HG03159 (cell line): Measurements from ENCODE around the gene DCDC2C.

Experiments used
- ATAC-seq: cut with Tn5 transposase; IDR thresholded peaks from one replicate; pipeline ENCODE4 v1.9.1; 2021; ENCODE audit warnings: mild to moderate bottlenecking, moderate library complexity; ENCODE audit not compliant: unreplicated experiment

Gene DCDC2C

GRCh38 chr2:3769766-3770165 is 66.4 kb downstream of the DCDC2C start:
- ATAC-seq, result no peak

DNA sequence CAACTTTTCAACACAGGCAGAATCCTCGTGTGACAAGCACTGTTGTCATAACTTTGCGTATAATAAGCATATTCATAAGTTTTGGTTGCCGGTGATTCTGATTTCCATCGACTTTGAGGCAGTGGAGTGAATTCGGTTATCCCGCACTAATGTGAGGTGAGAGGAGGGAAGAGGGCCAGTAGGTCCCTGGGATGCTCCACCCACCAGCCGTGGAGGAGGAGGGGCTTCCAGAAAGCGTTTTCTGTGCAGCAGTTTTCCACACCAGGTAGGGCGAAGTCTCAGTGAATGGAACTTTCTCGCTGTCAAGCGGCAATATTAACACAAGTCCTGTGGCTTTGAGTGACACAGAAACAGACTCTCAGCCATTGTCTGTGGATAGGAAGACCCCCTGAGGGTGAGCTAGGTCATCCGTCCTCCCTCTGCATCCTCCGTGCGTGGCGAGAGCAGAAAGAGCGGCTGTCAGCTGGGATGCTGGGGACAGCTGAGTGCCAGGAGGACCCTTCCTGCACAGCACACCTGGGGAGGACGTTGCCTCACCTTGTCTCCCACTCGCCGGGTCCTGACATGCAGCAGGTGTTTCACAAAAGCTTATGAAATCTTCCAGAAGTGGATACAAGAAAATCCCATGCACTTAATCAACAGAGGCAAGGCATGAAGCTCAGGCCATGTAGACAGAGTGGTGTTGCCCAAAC is 67.5 kb downstream of the DCDC2C start:
- no peak for ATAC-seq

GRCh38 chr2:3771576-3771975 is 68.2 kb downstream of the DCDC2C start:
- no peak for ATAC-seq

DNA sequence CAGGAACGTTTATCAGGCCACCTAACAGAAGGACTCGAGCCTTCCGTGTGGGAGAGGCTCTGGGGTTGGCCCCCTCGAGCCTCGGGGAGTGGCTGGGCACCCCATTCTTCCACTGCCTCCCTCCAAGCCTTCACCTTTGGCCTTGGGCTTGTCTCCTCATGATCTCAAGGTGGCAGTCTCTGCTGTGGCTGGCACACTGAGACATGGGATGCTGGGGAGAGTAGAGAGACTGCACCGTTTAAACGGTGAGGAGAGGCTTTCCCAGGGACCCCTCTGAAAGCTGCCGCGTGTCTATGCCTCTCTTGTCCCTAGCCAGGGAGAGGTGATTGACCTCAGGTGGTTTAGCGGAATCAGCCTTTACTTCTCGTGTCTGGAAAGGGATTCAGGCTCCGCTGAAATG is 71.0 kb downstream of the DCDC2C start:
- no peak for ATAC-seq

- ATAC-seq, result no peak
These were observed 72.9 kb downstream of the DCDC2C start for GRCh38 chr2:3776311-3776710.

GRCh38 chr2:3777966-3778365 is 74.6 kb downstream of the DCDC2C start:
- no peak for ATAC-seq

DNA sequence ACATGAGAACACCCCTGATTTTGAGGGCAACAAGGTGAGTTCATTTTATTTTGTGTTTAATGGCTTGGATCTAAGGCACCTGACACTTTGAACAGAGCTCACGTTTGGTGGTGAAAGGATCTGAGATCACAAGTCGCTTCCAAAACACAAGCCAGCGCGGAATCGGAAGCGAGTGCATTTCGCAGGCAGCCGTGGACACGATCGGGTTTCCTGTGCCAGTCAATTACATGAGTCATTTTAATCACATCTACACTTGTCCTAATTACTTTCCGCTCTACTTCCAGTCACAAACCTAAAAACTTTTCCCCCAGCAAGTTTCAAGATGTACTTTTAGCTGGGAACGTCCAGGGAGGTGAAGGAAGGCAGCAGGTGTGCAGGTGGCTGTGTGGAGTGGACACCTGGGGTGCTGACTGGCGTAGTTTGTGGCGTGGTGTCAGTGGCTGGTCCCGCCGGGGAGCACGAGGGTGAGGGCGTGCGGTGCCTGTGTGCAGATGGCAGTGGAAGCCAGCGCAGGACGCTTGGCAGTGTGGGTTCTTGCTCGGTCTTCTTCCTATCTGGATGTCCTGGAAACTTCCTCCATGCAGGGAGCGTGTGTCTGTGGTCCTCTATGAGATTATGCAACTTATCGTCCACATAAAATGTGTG is 75.6 kb downstream of the DCDC2C start:
- ATAC-seq, result no peak

DNA sequence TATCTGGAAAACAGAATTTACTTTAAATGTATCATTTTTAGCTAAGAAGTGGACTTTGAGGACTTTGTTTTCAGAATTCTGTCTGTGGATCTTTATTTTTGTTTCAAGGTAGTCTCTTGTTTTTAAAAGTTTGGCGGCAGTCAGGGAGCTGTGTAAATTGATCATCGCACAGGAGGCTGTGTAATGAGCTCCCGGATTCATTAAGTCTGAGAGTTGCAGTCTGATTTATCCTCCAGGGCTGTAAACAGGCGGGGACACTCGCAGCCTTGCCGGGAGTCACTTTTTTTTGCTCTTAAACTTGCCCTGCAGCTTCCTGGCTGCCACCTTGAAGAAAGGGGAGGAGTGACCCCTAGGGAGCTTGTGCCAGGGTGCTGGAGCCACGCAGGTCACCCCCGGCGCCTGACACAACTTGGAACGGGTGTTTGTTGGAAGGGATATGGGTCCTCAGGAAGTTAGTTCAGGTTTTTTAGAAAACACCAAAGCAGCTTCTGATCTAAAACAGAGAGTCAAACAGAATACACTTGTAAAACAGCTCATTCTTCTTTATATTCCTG is 76.2 kb downstream of the DCDC2C start:
- ATAC-seq, result no peak

- ATAC-seq, result peak; percentile 100
These were observed 77.4 kb downstream of the DCDC2C start for GRCh38 chr2:3780477-3781402.

DNA sequence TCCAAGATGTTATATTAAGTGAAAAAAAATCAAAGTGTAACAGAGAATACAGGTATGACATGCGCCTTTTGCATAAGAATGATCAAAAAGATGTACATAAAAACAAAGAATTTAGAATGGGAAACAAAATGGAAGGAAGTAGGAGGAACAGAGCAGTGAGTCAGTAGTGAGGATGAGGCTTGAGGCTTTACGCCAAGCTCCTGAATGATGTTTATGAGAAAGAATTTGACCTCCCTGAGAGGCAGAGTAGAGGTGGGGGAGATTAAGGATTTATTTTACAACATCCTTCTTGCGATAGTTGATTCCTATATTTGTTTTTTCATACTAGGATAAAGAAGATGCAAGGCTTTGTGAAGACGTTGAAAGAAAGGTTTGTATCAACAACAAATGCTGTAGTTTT is 81.4 kb downstream of the DCDC2C start:
- ATAC-seq, result no peak

DNA sequence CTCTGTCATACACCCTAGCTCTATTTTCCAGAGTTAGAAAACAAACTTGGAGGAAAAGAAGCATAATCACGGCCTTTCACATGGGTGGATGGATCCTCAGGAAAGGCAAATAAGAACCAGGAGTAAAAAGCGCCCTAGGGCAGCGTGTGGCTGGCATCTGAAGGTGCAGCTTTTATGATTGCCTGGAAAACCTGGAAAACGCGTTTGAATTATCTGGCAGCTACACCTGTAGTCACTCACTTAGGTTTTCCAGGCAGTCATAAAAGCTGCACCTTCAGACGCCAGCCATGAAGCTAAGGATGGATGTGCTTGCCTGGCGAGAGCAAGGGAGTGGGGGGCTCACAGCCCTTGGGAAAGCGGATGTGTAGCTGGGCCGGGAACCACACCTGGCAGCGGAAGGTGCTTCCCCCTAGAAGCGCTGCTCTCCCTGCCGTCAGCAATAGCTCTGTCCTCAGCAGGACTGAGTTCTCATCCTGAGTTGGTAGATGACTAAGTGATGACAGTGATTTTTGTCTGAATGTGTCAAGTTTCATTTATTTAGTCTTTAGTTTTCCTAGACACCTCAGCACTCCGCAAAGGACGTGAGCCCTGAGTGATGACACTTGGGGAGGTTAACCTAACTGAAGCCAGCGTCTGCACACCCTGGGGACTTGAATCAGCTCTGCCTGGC is 82.0 kb downstream of the DCDC2C start:
- ATAC-seq, result no peak

GRCh38 chr2:3785890-3786273 is 82.5 kb downstream of the DCDC2C start:
- no peak for ATAC-seq

- ATAC-seq, result no peak
These were observed 84.4 kb downstream of the DCDC2C start for GRCh38 chr2:3787768-3788167.

DNA sequence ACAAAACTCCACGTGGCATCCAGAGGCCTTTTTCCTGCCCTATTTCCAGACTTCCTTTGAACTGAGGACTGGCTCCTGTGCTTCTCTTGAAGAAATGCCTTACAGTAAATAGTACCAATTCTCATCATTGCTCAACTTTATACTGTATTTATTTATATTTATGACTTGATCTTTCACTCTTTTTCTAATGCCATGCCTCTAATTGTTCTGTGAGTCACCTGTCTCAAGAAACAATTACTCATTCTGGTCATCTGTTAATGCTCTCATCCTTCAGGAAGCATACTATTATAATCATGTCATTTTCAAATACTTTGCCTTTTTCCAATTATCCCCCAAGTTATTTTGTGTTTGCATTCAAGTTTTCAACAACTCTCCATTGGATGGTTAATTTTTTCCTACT is 85.9 kb downstream of the DCDC2C start:
- ATAC-seq, result no peak

DNA sequence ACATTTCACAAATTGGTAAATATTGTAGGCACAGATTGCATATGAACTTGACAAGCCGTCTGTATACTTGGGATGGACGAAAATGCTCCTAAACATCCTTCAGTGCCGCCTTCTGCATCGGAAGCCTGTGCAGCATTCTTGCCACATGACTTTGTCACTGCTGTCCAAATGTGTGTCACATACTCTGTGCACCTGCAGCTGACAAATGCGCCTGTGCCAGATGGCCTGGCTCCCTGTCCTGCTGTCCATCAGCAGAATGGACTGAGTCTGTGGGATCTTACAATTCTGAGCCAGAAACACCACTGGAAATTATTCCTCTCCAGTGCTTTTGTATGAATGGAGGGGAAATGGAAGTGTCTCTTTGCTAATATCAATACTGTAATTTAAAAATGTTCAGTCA is 89.9 kb downstream of the DCDC2C start:
- no peak for ATAC-seq

DNA sequence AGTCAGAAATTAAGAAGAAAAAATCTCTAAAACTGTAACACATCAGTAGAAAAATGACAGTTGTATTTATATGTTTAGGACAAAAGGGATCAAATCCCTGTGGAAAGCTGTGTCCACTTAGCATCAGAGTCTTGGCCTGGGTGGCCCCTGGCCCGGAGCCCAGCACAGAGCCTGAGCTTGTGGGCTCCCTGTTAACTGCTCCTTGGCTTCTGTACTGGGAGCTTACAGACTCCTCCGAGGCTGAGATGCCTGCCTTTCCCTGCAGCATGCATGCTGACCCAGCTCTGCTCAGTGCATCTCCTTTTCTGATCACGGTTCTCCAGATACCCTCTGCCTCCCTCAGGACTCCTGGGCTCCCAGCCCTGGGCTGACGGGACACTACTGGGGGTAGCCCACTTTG is 98.1 kb downstream of the DCDC2C start:
- no peak for ATAC-seq

DNA sequence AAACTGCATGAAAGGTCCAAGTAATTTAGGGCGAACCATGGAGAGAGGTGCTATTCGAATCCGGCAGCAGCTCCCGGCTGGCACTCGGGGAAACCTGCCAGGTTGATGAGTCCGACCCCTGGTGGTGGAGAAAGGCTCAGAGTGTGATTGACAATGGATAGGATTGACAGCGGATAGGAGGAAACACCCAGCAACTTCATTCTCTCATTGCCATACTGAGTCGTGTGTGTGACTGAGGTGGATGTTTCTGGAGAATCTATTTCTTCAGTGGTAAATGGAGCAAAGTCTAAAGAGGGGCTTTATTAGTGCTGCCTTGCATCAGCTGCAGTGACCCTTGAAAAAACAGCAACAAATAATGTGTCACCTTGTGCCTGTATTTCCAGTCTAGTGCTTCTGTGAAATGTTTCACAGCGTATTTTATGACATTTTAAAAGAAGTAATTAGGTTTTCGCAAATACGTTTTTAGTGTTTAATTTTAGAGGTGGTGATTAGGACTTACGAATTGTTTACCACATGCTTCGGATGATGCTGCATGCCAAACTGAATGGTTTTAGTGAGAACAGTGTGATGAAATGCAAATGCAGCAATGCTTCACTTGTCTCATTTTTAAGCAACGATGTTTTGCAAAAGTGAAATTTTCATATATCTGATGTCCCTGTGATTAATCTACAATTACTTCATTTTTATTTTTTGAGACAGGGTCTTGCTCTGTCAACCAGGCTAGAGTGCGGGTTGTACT is 102.0 kb downstream of the DCDC2C start:
- no peak for ATAC-seq

GRCh38 chr2:3806168-3806567 is 102.8 kb downstream of the DCDC2C start:
- ATAC-seq, result no peak

DNA sequence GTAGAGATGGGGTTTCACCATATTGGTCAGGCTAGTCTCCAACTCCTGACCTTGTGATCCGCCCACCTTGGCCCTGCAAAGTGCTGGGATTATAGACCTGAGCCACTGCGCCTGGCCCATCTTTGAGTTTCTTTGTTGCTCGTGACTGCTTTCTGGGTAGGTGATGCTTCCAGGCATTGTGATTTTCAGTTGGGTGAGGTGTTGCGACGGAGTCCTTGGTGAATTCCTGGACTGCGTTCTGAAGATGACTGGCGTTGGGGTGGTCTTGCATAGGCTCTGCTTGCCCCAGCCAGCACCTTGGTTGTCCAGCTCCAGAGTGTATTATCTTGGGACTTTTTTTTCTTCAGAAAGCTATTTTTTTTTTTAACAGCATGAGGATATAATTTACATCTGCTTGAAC is 103.4 kb downstream of the DCDC2C start:
- ATAC-seq, result no peak

- no peak for ATAC-seq
These were observed 104.5 kb downstream of the DCDC2C start for GRCh38 chr2:3807853-3808252.
